Renal cortex interstitium (tissue), 11 donors: Measurements from ENCODE around the gene IL2RA. TPM values are rescaled to one million over a fixed set of nuclear protein-coding genes. Genes with fewer than 3 reads are reported as not detected.
"Not testable (repeated sequence)": the region's sequence is repeated elsewhere in the genome, so short reads cannot be mapped to it uniquely, and the experiment has no call there.

Experiments used
- DNase-seq, 11 donors: peaks; one replicate each; pipeline ENCODE4 v3.0.0-alpha.2; 2013; ENCODE audit warnings: low read depth in 9 of 11, low spot score in 4 of 11; ENCODE audit errors: extremely low read depth in 1 of 11
- polyA plus RNA-seq, 3 donors: library from polyadenylated mRNA; unstranded; fragments of 120-200 nt; gene quantifications; one replicate each; pipeline ENCODE4 v1.2.1, GENCODE V29; 2013; ENCODE audit not compliant: insufficient read length in 3 of 3

Gene IL2RA
- polyA plus RNA-seq, 3 donors, result 0.10 TPM; not detected in 2

- DNase-seq, result not testable (repeated sequence)
Observed at GRCh38 chr10:6005161-6005804, 56.9 kb downstream of the IL2RA start.

- no peak for DNase-seq
Observed at GRCh38 chr10:6002809-6003510, 59.2 kb downstream of the IL2RA start.

GRCh38 chr10:5999440-6000165 is 62.6 kb downstream of the IL2RA start:
- no peak for DNase-seq

GRCh38 chr10:5996696-5997095 is 65.5 kb downstream of the IL2RA start:
- DNase-seq, result no peak

GRCh38 chr10:5992398-5992797 is 69.8 kb downstream of the IL2RA start:
- no peak for DNase-seq

- no peak for DNase-seq
Observed at GRCh38 chr10:5991708-5992107, 70.5 kb downstream of the IL2RA start.

- DNase-seq, result no peak
Observed at GRCh38 chr10:5989756-5990155, 72.4 kb downstream of the IL2RA start.

GRCh38 chr10:5988336-5988920 is 73.7 kb downstream of the IL2RA start:
- DNase-seq, result no peak

GRCh38 chr10:5987747-5988146 is 74.4 kb downstream of the IL2RA start:
- no peak for DNase-seq

- DNase-seq, result no peak
Observed at GRCh38 chr10:5985029-5985428, 77.1 kb downstream of the IL2RA start.

GRCh38 chr10:5983774-5984173 is 78.4 kb downstream of the IL2RA start:
- peak in 8 of 11 donors; percentile 24 to 61 (median 44) for DNase-seq

GRCh38 chr10:5981529-5981928 is 80.6 kb downstream of the IL2RA start:
- no peak for DNase-seq

- no peak for DNase-seq
Observed at GRCh38 chr10:5978230-5978489, 84.0 kb downstream of the IL2RA start.

- peak in 9 of 11 donors; percentile 29 to 53 (median 36) for DNase-seq
Observed at GRCh38 chr10:5977471-5978229, 84.5 kb downstream of the IL2RA start, which contains the start of gene IL15RA. TSS of gene IL15RA (minus strand) at chr10:5977543. CDS start at chr10:5977492, 51 bp downstream.

- DNase-seq, result peak in 6 of 11 donors; percentile 18 to 40 (median 27)
Observed at GRCh38 chr10:5976512-5977470, 85.4 kb downstream of the IL2RA start.

- DNase-seq, result no peak
Observed at GRCh38 chr10:5975641-5976473, 86.3 kb downstream of the IL2RA start.

GRCh38 chr10:5973069-5973468 is 89.1 kb downstream of the IL2RA start:
- DNase-seq, result no peak
